Cardiac muscle cell (in vitro differentiated cells and primary cell): ENCODE results near the gene FAM114A2. TPM values are rescaled to one million over a fixed set of nuclear protein-coding genes. Genes with fewer than 3 reads are reported as not detected.
"Not testable (repeated sequence)": the region's sequence is repeated elsewhere in the genome, so short reads cannot be mapped to it uniquely, and the experiment has no call there.

Source experiments
- DNase-seq, 2 donors: peaks; one replicate each; pipeline versions ENCODE4 v3.0.0 to v3.0.0-alpha.2; 2010 to 2017; ENCODE audit warnings: low read depth in 1 of 2, low spot score in 1 of 2
- H3K27ac ChIP-seq: fragments of 200-600 bp; sonication (generic); 2 replicates; pipeline ENCODE4 v1.5.1; 2016
- H3K27me3 ChIP-seq: fragments of 200-600 bp; sonication (generic); 2 replicates; pipeline ENCODE4 v1.6.0; 2016; ENCODE audit warnings: control low read depth
- H3K36me3 ChIP-seq: fragments of 200-600 bp; sonication (generic); 2 replicates; pipeline ENCODE4 v1.5.1; 2016; ENCODE audit warnings: control low read depth
- H3K4me1 ChIP-seq: fragments of 200-600 bp; sonication (generic); 2 replicates; pipeline ENCODE4 v1.8.1; 2017; ENCODE audit warnings: low read depth, mild to moderate bottlenecking, mixed run types
- H3K4me3 ChIP-seq: fragments of 200-600 bp; sonication (generic); 2 replicates; pipeline ENCODE4 v1.5.1; 2016; ENCODE audit warnings: mild to moderate bottlenecking
- H3K9me3 ChIP-seq: fragments of 200-600 bp; sonication (generic); 2 replicates; pipeline ENCODE4 v1.5.1; 2017; ENCODE audit warnings: low read depth, mild to moderate bottlenecking, control low read depth
- polyA plus RNA-seq: library from polyadenylated mRNA; unstranded; fragments of >200 nt; fragmentation: Nextera tagmentation; extraction: Ambion mirVana; gene quantifications from 2 replicates; pipeline ENCODE4 v1.2.1, GENCODE V29; 2016
- total RNA-seq: library from RNA; depleted of rRNA; stranded (reverse); fragments of >200 nt; gene quantifications from 2 replicates; pipeline ENCODE4 v1.2.3, GENCODE V29; 2016
- TF ChIP-seq, protein P1 (sequence below): IDR thresholded peaks from 2 replicates; pipeline ENCODE4 v1.5.1; 2012; ENCODE audit warnings: low read depth, mild to moderate bottlenecking, low read length

Gene FAM114A2
- total and polyA plus RNA-seq, 2 experiments from 2014 or later: 10.3 to 13.6 TPM

DNA sequence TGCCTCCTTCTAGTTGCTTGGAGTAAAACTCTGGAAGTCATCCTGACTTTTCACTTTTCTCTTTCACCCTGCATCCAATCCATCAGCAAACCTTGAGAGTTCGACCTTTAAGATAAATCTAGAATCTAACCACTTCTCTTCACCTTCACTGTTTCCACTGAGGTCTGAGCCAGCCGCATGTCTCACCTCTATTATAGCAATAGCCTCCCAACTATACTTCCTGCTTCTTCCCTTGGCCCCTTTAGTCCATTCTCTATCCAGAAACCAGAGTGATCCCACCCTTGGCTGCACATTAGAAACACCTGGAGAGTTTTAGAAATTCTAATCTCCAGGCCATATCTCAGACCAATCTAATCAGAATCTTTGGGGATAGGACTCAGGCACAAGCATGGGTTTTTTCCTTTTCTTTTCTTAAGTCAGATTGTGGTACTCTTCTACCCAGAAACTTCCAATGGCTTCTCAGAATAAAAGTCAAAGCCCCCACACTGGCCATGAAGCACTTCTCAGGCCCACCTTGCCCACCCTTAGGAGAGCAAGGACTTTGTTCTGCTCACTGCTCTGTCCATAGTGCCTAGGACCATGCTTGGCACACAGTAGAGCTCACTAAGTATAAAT lies 33.2 kb upstream of the FAM114A2 start:
- no peak overlapping the region for H3K4me3 ChIP-seq
- no peak for DNase-seq
- peaks cover 16% of the 10 kb centered on the region for H3K4me1 ChIP-seq
- no peaks in the 10 kb centered on the region for H3K9me3 ChIP-seq
- H3K27me3 ChIP-seq: peaks cover 9% of the 10 kb centered on the region
- no peak overlapping the region for H3K27ac ChIP-seq
- H3K36me3 ChIP-seq: no peaks in the 10 kb centered on the region
- TF ChIP-seq, protein P1, sequence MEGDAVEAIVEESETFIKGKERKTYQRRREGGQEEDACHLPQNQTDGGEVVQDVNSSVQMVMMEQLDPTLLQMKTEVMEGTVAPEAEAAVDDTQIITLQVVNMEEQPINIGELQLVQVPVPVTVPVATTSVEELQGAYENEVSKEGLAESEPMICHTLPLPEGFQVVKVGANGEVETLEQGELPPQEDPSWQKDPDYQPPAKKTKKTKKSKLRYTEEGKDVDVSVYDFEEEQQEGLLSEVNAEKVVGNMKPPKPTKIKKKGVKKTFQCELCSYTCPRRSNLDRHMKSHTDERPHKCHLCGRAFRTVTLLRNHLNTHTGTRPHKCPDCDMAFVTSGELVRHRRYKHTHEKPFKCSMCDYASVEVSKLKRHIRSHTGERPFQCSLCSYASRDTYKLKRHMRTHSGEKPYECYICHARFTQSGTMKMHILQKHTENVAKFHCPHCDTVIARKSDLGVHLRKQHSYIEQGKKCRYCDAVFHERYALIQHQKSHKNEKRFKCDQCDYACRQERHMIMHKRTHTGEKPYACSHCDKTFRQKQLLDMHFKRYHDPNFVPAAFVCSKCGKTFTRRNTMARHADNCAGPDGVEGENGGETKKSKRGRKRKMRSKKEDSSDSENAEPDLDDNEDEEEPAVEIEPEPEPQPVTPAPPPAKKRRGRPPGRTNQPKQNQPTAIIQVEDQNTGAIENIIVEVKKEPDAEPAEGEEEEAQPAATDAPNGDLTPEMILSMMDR: no peak

DNA sequence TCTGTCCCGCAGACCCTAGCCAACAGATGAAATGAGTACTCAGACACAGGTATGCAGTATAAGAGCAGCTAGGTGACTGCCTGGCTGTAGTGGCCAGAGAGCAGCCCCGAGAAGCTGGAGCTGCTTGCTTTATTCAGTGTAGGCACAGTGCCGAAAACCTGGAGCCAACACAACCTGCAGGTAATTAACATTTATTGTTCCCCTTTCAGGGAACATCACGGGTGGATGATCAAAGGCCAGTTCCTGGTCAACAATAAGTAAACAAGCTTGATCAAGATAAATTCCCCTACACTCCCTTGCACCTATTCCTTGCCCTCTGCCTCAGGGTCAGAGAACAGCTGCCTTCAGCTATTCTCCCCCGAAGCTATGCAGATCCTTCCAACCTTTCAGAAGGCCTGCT lies 31.1 kb upstream of the FAM114A2 start:
- H3K9me3 ChIP-seq, H3K36me3 ChIP-seq, H3K27me3 ChIP-seq, H3K4me1 ChIP-seq, H3K4me3 ChIP-seq, H3K27ac ChIP-seq, DNase-seq: not testable (repeated sequence)

DNA sequence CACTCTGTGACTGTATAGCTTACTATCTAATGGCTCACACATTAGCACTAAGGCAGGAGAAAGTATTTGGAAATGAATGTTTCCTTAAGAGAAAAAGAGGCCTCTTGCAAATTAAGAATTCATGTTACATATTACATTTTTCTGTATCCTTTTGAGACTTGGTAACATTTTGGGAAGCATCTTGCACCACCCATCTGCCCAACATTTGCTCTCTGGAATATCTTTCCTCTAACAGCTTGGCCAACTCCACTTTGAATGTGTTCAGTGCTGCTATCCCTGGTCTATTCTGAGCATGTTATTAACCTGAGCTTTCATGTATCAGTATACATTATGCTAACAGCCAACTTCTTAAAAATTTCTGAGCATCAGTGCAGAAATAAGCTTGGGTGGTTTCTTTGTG lies 27.3 kb upstream of the FAM114A2 start:
- Histone ChIP-seq H3K4me1 (no peaks in the 10 kb centered on the region), H3K9me3 (no peaks in the 10 kb centered on the region), H3K27ac (no peak overlapping the region), H3K36me3 (no peaks in the 10 kb centered on the region), H3K4me3 (no peak overlapping the region), H3K27me3 (no peaks in the 10 kb centered on the region)
- no peak for DNase-seq
- TF ChIP-seq, protein P1: no peak

DNA sequence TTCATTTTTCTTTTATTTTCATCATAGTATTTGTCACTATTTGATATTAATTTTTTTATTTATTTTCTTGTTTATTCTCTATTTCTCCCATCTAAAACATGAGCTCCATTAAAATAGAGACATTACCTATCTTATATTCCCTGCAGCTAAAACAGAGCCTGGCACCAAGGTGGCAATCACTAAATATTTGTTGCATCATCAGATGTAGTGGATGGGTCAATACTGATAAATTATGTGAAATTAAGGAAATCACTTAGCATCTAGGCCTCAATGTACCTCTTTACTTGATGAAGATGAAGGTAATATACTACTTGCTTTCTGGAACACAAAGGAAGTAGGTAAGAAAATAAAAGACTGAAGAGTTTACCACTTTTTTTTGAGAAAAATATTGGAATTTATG lies 24.7 kb upstream of the FAM114A2 start:
- TF ChIP-seq, protein P1: no peak
- H3K4me1 ChIP-seq: no peaks in the 10 kb centered on the region
- no peak for DNase-seq

DNA sequence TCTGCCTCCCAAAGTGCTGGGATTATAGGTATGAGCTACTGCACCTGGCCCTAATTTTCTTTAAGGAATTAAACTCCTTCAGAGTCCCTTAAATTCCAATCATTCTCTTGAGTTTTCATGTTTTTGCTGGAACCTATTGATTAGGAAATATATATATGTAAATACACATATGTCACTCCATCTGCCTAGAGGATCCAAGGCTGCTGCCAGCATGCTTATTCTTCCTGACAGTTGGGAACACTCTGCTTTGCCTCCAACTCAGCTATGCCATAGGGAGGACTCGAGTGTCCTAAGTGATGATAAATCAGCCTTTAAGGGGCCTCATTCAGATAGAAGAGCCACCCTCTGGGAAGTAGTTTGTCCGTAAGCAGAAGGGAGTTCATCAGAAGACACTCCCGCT lies 21.9 kb upstream of the FAM114A2 start:
- Histone ChIP-seq H3K4me3 (no peak overlapping the region), H3K9me3 (no peaks in the 10 kb centered on the region), H3K27ac (no peak overlapping the region), H3K36me3 (no peaks in the 10 kb centered on the region), H3K4me1 (no peaks in the 10 kb centered on the region), H3K27me3 (no peaks in the 10 kb centered on the region)
- TF ChIP-seq, protein P1: no peak
- no peak for DNase-seq

More for the DNA sequence above, 24.7 kb upstream of the FAM114A2 start:
- Histone ChIP-seq H3K27ac (no peak overlapping the region), H3K36me3 (no peaks in the 10 kb centered on the region), H3K9me3 (no peaks in the 10 kb centered on the region), H3K4me3 (no peak overlapping the region), H3K27me3 (no peaks in the 10 kb centered on the region)

DNA sequence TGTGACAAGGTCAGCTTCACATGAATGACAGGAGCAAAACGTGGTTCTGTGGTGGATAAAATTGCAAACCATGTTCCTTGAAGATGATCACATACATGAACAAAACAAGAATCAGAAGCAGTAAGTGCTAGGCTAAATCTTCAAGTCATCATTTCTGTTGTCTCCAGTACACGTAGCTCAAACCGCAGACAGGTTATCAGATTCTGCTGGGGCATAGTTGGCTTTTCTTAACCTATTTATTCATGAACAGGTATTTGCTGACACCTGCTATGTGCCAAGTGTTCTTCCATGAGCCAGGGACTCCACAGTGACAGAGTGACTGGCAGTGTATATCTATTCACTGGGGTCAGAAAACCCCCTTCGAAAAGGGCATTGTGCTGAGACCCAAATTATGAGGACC lies 20.9 kb upstream of the FAM114A2 start:
- Histone ChIP-seq H3K9me3 (no peaks in the 10 kb centered on the region), H3K27me3 (no peaks in the 10 kb centered on the region), H3K4me3 (no peak overlapping the region), H3K4me1 (no peaks in the 10 kb centered on the region), H3K36me3 (no peaks in the 10 kb centered on the region), H3K27ac (no peak overlapping the region)
- DNase-seq: no peak
- TF ChIP-seq, protein P1: no peak
